Neural crest cell (in vitro differentiated cells): ENCODE data around the gene OARD1. TPM values are rescaled to one million over a fixed set of nuclear protein-coding genes. Genes with fewer than 3 reads are reported as not detected.

ENCODE experiments used
- DNase-seq: peaks from one replicate; pipeline ENCODE4 v3.0.0; 2021; ENCODE audit warnings: low read depth, mixed read lengths, low spot score
- H3K27ac Mint-ChIP-seq: one replicate; pipeline ENCODE4 v1.8.0; 2021; ENCODE audit warnings: mild to moderate bottlenecking, mixed read lengths; ENCODE audit not compliant: unreplicated experiment
- H3K27me3 Mint-ChIP-seq: 2 replicates; pipeline ENCODE4 v1.8.0; 2021; ENCODE audit warnings: low read depth, mild to moderate bottlenecking, mixed read lengths
- H3K36me3 Mint-ChIP-seq: 2 replicates; pipeline ENCODE4 v1.8.0; 2021; ENCODE audit warnings: low read depth, mild to moderate bottlenecking, mixed read lengths
- H3K4me1 Mint-ChIP-seq: 2 replicates; pipeline ENCODE4 v1.8.0; 2021; ENCODE audit warnings: mixed read lengths
- H3K4me3 Mint-ChIP-seq: one replicate; pipeline ENCODE4 v1.8.0; 2021; ENCODE audit warnings: mild to moderate bottlenecking, mixed read lengths
- H3K9me3 Mint-ChIP-seq: 2 replicates; pipeline ENCODE4 v1.8.0; 2021; ENCODE audit warnings: mixed read lengths
- total RNA-seq: library from RNA; stranded (reverse); gene quantifications from 2 replicates; pipeline ENCODE4 v1.2.1, GENCODE V29; 2021
- TF ChIP-seq, protein P1 (sequence below): fragments of 200-600 bp; sonication (generic); conservative IDR thresholded peaks from 2 replicates; pipeline ENCODE4 v1.5.0; 2021; ENCODE audit warnings: antibody characterized with exemption, mild to moderate bottlenecking

The OARD1 gene
- total RNA-seq, 1 donor from 2014 or later: 32.9 TPM

DNA sequence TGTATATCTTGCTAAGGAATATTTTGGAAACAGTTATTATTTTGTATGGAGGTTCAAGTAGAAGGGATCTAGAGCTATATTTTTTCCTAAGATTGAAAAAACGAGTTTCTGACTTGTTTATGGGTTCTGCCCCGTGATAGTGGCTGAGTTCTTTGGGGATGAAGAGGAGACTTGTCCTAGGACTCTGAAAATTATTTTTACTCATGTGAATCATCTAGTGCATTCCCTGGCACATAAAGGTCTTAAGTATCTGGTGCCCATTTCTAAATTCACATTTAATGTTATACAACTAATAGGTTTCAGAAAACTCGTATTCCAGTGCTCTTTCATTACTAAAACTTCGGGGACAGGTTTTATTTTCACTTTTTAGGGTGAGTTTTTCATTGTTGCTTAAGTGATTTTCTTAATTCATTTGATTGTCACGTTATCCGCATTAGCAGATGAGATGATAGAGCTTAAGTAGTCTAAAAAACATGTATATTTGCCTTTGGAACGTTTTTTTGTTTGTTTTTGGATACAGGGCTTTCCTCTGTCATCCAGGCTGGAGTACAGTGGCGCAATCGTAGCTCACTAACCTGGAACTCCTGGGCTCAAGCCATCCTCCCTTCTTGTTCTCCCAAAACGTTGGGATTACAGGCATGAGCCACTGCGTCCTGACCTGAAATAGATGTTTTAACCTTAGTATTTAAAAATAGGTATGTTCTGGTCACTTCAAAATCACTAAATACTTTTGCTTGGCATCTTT lies 2.7 kb upstream of the OARD1 start:
- no peaks in the 10 kb centered on the region for H3K9me3 Mint-ChIP-seq
- no peak for DNase-seq
- TF ChIP-seq, protein P1, sequence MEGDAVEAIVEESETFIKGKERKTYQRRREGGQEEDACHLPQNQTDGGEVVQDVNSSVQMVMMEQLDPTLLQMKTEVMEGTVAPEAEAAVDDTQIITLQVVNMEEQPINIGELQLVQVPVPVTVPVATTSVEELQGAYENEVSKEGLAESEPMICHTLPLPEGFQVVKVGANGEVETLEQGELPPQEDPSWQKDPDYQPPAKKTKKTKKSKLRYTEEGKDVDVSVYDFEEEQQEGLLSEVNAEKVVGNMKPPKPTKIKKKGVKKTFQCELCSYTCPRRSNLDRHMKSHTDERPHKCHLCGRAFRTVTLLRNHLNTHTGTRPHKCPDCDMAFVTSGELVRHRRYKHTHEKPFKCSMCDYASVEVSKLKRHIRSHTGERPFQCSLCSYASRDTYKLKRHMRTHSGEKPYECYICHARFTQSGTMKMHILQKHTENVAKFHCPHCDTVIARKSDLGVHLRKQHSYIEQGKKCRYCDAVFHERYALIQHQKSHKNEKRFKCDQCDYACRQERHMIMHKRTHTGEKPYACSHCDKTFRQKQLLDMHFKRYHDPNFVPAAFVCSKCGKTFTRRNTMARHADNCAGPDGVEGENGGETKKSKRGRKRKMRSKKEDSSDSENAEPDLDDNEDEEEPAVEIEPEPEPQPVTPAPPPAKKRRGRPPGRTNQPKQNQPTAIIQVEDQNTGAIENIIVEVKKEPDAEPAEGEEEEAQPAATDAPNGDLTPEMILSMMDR: no peak
- peaks cover 40% of the 10 kb centered on the region for H3K4me1 Mint-ChIP-seq
- H3K36me3 Mint-ChIP-seq: peaks cover 5% of the 10 kb centered on the region
- peak overlapping the region; percentile 97 for H3K4me3 Mint-ChIP-seq
- no peaks in the 10 kb centered on the region for H3K27me3 Mint-ChIP-seq
- peak overlapping the region; percentile 57 for H3K27ac Mint-ChIP-seq

DNA sequence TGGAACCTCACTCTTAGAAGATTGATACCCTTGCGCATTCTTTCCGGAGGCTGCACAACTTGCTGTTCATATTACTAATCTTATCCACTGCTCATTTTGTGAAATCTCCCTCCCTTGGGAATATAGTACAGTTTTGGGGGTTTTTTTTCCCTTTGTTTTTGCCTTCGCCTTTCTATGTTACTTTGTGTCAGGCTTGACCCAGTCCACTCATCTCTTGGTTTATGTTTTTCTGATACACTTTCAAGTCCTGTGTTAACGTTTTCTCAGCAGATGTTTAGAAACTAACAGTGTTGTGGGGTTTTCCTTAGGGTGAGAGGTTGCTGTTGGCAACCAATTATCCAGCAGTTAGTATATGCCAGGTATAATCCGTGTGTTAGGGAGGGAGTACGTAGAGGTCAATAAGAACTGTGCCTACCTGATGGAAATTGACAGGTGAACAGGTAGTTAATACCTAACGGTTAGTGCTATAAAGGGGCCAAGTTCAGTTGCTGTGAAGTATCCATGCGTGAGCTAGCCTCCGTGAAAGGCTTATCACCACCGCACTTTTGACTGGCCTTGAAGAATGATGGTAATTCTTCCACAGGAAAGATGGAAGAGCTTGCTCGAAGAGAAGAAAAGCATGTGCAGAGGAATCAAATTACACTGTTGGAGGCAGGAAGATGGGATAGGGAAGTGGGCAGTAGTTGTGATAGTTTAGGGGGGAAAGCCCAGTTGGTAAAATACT lies 2.0 kb upstream of the OARD1 start:
- H3K4me1 Mint-ChIP-seq: peaks cover 40% of the 10 kb centered on the region
- H3K27me3 Mint-ChIP-seq: no peaks in the 10 kb centered on the region
- H3K27ac Mint-ChIP-seq: peak overlapping the region; percentile 57
- no peaks in the 10 kb centered on the region for H3K9me3 Mint-ChIP-seq
- TF ChIP-seq, protein P1: no peak
- peaks cover 2% of the 10 kb centered on the region for H3K36me3 Mint-ChIP-seq
- H3K4me3 Mint-ChIP-seq: peak overlapping the region; percentile 97
- no peak for DNase-seq

DNA sequence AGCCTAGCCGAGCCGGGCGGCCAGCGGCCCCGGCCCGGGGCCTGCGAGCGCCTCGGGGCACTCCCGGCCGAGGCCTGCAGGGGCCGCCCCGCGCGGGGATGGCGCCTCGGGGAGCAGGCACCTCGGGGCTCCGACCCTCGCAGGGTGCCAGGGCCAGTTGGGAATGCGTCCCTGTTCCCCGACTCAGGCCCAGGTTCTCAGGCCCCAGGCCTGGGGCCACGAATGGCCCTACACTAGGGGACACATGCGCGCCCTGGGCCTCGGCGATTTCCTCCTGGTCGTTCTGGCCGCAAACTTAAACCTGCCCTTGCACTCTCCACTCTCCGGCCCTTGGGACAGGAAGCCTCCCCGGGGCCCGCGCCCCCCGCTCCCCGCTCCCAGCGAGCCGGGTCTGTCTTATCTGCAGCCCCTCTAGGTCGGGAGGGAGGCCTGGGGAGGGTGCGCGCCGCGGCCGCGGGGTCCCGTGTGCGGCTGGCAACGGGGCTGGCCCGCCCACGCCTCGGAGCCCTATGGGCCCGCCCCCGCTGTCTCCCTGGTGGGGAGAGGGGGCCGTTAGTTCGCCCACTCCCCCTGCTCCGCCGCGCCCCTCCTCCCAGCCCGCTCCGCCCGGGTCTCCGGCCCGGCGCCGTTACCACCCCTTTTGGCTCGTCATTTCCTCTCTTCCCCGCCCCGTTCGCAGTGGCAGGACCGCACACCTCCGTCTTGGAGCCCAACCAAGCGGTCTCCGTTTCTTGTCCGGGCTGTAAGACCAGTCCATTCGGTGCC lies 1.2 kb upstream of the OARD1 start:
- Mint-ChIP-seq H3K9me3 (no peaks in the 10 kb centered on the region), H3K27ac (peak overlapping the region; percentile 40), H3K27me3 (no peaks in the 10 kb centered on the region), H3K4me3 (peak overlapping the region; percentile 97), H3K4me1 (peaks cover 40% of the 10 kb centered on the region), H3K36me3 (no peaks in the 10 kb centered on the region)
- TF ChIP-seq, protein P1: peak; percentile 53
- peak; percentile 75 for DNase-seq

DNA sequence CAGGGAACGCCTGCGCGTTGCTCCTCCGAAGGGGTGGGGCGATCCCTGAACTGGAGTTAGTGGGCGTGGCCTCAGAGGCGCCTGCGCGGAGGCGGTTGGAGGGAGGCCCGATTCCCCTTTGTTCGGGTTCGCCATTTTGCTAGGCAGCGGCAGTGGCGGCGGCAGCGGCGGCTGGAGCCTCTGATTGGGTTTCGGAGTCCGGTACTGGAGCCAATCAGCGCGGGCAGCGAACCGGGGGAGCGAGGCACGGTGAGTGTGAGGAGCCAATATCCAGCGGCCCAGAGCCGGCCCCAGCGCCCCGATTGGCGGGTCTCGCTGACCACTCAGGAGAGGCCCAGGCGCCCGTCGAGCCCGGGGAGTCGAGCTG lies 663 bp upstream of the OARD1 start, which contains the start of gene NFYA:
Gene NFYA, plus strand, starts transcription at position 139 of the 367 bp plus-strand sequence. CDS start 6,116 bp downstream, outside the sequence.
- H3K27ac Mint-ChIP-seq: peak within 1 kb of the TSS; percentile 97
- no peaks in the 10 kb centered on the region for H3K9me3 Mint-ChIP-seq
- H3K36me3 Mint-ChIP-seq: no peaks in the 10 kb centered on the region
- H3K4me3 Mint-ChIP-seq: peak within 1 kb of the TSS; percentile 97
- peaks cover 40% of the 10 kb centered on the region for H3K4me1 Mint-ChIP-seq
- no peaks in the 10 kb centered on the region for H3K27me3 Mint-ChIP-seq
- DNase-seq: no peak
- TF ChIP-seq, protein P1: no peak

DNA sequence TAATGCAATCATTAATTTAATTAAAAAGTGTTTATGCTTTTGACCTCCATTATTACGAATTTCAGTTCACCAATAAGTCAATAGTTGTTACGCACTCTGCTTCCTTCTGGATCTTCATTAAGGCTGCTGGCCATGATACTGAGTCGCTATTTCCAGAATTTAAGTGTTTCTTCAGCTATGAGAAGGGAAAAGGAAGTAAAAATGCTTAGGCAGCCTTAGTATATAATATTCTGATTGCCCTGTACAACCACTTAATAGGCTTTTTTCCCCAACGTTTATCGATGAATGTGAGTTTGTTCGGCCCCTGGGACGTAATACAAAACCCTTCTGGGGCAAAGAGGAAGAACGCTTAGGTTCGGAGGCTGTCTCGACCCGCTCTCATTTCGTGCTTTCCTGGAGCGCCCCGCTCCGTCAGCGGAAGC lies 644 bp downstream of the OARD1 start:
- H3K27me3 Mint-ChIP-seq: no peaks in the 10 kb centered on the region
- peak overlapping the region; percentile 97 for H3K4me3 Mint-ChIP-seq
- peaks cover 44% of the 10 kb centered on the region for H3K4me1 Mint-ChIP-seq
- H3K9me3 Mint-ChIP-seq: no peaks in the 10 kb centered on the region
- H3K27ac Mint-ChIP-seq: peak overlapping the region; percentile 97
- DNase-seq: no peak
- H3K36me3 Mint-ChIP-seq: no peaks in the 10 kb centered on the region
- TF ChIP-seq, protein P1: no peak
